ENCODE data around the gene NFKBIL1. TPM values are rescaled to one million over a fixed set of nuclear protein-coding genes. Genes with fewer than 3 reads are reported as not detected.
A peak's percentile ranks its signal among the peaks of the same experiment; 100 is the strongest.

The NFKBIL1 gene
- total and polyA plus RNA-seq, 9 of the 15 experiments (the other 6 are each of a cell fraction or from before 2014, with no cell fraction given) = 0.49 to 33.1 (median 7.6) TPM

DNA sequence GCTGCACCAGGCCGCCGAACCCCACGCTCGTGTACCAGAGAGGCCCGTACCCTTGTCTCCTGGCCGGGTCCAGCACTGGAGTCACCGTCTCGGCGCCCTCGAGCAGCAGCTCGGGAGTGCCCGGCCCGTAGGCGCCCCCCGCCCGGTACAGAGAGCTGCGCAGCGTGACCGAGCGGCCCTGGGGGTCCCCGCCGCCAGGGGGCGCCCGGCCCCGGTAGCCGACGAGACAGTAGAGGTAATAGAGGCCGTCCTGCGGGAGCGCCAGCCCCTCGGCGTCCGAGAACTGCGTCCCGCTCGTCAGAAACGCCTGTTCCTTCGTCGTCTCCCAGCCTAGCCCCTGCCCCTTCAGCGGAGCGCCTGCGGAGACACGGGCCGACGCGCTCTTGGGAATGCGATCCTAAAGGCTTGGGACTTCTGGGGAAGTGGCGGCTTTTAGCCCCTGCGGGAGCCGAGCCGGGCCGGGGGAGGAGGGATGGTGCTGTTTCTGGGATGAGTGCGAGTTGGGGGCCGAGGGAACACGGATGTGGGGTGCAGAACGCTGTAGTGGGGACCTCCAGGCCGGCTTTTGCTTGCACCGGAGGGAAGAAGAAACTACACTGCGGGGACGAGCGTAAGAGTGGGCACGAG is 33.5 kb downstream of the NFKBIL1 start (continued):
- TF ChIP-seq ZNF212 (CRISPR knock-in tag; IDR thresholded peaks at IDR 0.05) (no peak), TEAD1 (CRISPR knock-in tag; IDR thresholded peaks at IDR 0.05) (peak; percentile 63 to 71; a peak in 3 of 4 replicates), RBM34 (IDR thresholded peaks at IDR 0.05; ENCODE audit: borderline replicate concordance, insufficient read depth, low read length) (no peak), STAT5B (CRISPR knock-in tag; IDR thresholded peaks at IDR 0.05) (no peak), ETS2 (tag; IDR thresholded peaks at IDR 0.05; ENCODE audit: borderline replicate concordance, poor library complexity, severe bottlenecking) (no peak), RBM15 (IDR thresholded peaks at IDR 0.05; ENCODE audit: insufficient read depth, low read length) (no peak), NCOA4 (IDR thresholded peaks at IDR 0.05; ENCODE audit: partially characterized antibody) (no peak), ELF4 (CRISPR knock-in tag; IDR thresholded peaks at IDR 0.05) (no peak), SNRNP70 (optimal IDR thresholded peaks at IDR 0.05; ENCODE audit: low read depth, low read length) (no peak), DACH1 (IDR thresholded peaks at IDR 0.05; ENCODE audit: partially characterized antibody) (no peak)
- TF ChIP-seq, protein P1, sequence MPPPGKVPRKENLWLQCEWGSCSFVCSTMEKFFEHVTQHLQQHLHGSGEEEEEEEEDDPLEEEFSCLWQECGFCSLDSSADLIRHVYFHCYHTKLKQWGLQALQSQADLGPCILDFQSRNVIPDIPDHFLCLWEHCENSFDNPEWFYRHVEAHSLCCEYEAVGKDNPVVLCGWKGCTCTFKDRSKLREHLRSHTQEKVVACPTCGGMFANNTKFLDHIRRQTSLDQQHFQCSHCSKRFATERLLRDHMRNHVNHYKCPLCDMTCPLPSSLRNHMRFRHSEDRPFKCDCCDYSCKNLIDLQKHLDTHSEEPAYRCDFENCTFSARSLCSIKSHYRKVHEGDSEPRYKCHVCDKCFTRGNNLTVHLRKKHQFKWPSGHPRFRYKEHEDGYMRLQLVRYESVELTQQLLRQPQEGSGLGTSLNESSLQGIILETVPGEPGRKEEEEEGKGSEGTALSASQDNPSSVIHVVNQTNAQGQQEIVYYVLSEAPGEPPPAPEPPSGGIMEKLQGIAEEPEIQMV (tag; conservative IDR thresholded peaks at IDR 0.05; ENCODE audit: low read depth) = no peak
- TF ChIP-seq, protein P2, sequence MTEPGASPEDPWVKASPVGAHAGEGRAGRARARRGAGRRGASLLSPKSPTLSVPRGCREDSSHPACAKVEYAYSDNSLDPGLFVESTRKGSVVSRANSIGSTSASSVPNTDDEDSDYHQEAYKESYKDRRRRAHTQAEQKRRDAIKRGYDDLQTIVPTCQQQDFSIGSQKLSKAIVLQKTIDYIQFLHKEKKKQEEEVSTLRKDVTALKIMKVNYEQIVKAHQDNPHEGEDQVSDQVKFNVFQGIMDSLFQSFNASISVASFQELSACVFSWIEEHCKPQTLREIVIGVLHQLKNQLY (CRISPR knock-in tag; conservative IDR thresholded peaks at IDR 0.05) = no peak
- TF ChIP-seq, protein P3, sequence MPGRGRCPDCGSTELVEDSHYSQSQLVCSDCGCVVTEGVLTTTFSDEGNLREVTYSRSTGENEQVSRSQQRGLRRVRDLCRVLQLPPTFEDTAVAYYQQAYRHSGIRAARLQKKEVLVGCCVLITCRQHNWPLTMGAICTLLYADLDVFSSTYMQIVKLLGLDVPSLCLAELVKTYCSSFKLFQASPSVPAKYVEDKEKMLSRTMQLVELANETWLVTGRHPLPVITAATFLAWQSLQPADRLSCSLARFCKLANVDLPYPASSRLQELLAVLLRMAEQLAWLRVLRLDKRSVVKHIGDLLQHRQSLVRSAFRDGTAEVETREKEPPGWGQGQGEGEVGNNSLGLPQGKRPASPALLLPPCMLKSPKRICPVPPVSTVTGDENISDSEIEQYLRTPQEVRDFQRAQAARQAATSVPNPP (IDR thresholded peaks at IDR 0.05; ENCODE audit: borderline replicate concordance, insufficient read depth, insufficient read length) = no peak
- TF ChIP-seq, protein P4, sequence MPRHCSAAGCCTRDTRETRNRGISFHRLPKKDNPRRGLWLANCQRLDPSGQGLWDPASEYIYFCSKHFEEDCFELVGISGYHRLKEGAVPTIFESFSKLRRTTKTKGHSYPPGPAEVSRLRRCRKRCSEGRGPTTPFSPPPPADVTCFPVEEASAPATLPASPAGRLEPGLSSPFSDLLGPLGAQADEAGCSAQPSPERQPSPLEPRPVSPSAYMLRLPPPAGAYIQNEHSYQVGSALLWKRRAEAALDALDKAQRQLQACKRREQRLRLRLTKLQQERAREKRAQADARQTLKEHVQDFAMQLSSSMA (CRISPR knock-in tag; IDR thresholded peaks at IDR 0.05) = no peak
- TF ChIP-seq, protein P5, sequence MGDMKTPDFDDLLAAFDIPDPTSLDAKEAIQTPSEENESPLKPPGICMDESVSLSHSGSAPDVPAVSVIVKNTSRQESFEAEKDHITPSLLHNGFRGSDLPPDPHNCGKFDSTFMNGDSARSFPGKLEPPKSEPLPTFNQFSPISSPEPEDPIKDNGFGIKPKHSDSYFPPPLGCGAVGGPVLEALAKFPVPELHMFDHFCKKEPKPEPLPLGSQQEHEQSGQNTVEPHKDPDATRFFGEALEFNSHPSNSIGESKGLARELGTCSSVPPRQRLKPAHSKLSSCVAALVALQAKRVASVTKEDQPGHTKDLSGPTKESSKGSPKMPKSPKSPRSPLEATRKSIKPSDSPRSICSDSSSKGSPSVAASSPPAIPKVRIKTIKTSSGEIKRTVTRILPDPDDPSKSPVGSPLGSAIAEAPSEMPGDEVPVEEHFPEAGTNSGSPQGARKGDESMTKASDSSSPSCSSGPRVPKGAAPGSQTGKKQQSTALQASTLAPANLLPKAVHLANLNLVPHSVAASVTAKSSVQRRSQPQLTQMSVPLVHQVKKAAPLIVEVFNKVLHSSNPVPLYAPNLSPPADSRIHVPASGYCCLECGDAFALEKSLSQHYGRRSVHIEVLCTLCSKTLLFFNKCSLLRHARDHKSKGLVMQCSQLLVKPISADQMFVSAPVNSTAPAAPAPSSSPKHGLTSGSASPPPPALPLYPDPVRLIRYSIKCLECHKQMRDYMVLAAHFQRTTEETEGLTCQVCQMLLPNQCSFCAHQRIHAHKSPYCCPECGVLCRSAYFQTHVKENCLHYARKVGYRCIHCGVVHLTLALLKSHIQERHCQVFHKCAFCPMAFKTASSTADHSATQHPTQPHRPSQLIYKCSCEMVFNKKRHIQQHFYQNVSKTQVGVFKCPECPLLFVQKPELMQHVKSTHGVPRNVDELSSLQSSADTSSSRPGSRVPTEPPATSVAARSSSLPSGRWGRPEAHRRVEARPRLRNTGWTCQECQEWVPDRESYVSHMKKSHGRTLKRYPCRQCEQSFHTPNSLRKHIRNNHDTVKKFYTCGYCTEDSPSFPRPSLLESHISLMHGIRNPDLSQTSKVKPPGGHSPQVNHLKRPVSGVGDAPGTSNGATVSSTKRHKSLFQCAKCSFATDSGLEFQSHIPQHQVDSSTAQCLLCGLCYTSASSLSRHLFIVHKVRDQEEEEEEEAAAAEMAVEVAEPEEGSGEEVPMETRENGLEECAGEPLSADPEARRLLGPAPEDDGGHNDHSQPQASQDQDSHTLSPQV (IDR thresholded peaks at IDR 0.05) = peak; percentile 73; the same call in 1 of the 2 replicates
- TF ChIP-seq, protein P6, sequence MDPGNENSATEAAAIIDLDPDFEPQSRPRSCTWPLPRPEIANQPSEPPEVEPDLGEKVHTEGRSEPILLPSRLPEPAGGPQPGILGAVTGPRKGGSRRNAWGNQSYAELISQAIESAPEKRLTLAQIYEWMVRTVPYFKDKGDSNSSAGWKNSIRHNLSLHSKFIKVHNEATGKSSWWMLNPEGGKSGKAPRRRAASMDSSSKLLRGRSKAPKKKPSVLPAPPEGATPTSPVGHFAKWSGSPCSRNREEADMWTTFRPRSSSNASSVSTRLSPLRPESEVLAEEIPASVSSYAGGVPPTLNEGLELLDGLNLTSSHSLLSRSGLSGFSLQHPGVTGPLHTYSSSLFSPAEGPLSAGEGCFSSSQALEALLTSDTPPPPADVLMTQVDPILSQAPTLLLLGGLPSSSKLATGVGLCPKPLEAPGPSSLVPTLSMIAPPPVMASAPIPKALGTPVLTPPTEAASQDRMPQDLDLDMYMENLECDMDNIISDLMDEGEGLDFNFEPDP (CRISPR knock-in tag; IDR thresholded peaks at IDR 0.05) = no peak
